HG03025 (cell line): ENCODE data around the gene MT1G.

ENCODE experiments used
- ATAC-seq: cut with Tn5 transposase; IDR thresholded peaks from one replicate; pipeline ENCODE4 v1.9.1; 2021; ENCODE audit warnings: mild to moderate bottlenecking, moderate library complexity; ENCODE audit not compliant: unreplicated experiment, low FRiP score

The MT1G gene

DNA sequence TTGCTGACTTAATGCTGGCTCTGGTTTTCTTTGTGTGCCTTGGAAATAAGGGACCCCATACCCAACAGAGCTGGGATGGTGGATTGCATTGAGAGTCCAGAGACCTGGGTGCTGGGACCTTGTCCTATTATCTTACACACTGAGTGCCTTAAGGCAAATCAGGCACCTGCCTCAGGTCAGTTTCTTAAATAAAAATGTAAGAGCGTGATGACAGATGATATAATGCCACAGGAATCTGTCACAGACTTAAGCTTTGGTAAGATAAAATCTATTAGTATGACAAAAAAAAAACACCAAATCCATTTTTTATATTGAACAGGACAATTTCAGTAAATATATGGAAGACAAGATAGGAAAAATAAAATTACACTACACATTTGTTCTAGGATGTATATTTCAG, 27.8 kb downstream of the MT1G start:
- no peak for ATAC-seq

GRCh38 chr16:56639045-56639444, 28.8 kb downstream of the MT1G start:
- ATAC-seq = no peak

GRCh38 chr16:56637814-56638750, 29.8 kb downstream of the MT1G start, which contains the start of gene MT1A:
TSS of gene MT1A (plus strand) at chr16:56638666. CDS start at chr16:56638739, 73 bp downstream.
- ATAC-seq = no peak

- ATAC-seq = no peak
These were observed 31.1 kb downstream of the MT1G start for GRCh38 chr16:56636616-56637413.

DNA sequence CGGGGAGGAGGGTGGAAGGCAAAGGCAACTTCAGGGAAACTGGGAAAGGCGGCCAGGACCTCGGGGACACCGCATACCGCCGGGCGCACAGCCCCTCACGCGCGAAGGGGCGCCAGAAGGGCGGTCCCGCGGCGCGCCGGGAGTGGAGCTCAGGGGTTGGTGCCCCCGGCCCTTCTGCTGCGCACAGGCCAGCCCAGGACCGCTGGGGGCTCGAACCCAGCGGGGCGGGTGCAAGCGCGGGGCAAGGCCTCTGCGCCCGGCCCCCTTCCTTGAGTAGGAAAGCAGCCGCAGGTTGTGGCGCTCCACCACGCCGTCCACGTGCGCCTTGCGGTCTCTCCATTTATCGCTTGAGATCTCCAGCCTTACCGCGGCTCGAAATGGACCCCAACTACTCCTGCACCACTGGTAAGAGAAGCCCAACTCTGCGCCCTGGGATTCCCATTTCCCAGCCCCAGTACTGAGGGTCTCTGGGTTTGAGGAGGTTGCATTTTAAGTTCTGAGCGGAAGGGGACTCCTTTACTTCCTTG, 32.4 kb downstream of the MT1G start:
- no peak for ATAC-seq

- no peak for ATAC-seq
These were observed 33.0 kb downstream of the MT1G start for GRCh38 chr16:56634715-56635440.

DNA sequence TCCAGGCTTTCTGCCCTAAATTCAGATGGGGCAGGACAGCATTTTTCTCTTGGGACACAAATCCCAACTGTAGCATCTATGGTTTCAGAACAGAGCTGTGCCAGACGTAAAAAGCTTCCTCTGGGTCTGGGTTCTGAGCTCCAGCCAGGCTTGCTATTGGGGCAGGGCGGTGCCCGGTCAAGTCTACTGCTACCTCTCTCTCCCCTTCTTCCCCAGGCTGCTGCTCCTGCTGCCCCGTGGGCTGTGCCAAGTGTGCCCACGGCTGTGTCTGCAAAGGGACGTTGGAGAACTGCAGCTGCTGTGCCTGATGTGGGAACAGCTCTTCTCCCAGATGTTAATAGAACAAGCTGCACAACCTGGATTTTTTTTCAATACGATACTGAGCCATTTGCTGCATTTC, 34.3 kb downstream of the MT1G start:
- ATAC-seq = no peak

DNA sequence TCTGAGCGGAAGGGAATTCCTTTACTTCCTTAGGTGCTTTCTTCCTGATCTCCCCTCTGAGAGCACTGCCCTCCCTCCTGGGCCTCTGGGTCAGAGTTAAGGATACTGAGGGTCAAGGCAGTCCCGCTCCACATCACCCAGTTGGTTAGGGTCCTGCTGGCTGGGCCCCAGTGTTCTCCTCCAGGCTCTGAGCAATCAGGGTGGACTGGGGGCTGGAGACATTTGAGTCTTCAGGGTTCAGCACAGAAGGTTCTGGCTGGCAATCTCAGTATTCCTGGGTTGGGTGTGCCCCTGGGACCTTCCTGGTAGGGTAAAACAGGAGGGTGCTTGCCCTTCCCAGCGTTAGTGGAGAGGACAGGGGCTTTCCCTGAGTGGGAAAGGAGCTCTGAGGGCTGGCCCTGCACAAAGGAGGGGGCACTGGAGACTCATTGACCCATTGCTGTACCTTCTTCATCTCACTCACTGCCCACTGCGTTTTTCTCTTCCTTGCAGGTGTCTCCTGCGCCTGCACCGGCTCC, 35.0 kb downstream of the MT1G start:
- no peak for ATAC-seq

DNA sequence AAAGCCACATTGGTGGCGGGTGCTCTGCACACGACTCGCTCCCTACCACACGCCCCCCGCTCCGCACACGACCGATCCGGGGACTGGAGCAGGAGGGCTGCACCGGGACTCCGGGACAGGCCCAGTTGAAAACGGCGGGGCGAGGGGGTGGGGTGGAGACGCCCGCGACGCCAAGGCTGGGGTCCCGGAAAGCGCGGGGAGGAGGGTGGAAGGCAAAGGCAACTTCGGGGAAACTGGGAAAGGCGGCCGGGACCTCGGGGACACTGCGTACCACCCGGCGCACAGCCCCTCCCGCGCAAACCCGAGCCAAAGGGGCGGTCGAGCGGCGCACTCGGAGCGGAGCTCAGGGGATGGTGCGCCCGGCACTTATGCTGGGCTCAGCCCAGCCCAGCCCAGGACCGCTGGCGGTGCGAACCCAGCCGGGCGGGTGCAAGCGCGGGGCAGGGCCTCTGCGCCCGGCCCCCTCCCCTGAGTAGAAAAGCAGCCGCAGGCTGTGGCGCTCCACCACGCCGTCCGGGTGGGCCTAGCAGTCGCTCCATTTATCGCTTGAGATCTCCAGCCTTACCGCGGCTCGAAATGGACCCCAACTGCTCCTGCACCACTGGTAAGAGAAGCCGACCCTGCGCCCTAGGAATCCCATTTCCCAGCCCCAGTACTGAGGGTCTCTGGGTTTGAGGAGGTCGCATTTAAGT, 35.6 kb downstream of the MT1G start, which contains the start of gene MT1M:
MT1M (plus strand) TSS at position 504 of the 692 bp plus-strand sequence; CDS start at position 577, 73 bp downstream.
- ATAC-seq = no peak

GRCh38 chr16:56631832-56632155, 36.1 kb downstream of the MT1G start:
- ATAC-seq = no peak

- ATAC-seq = no peak
These were observed 36.7 kb downstream of the MT1G start for GRCh38 chr16:56631197-56631596.

DNA sequence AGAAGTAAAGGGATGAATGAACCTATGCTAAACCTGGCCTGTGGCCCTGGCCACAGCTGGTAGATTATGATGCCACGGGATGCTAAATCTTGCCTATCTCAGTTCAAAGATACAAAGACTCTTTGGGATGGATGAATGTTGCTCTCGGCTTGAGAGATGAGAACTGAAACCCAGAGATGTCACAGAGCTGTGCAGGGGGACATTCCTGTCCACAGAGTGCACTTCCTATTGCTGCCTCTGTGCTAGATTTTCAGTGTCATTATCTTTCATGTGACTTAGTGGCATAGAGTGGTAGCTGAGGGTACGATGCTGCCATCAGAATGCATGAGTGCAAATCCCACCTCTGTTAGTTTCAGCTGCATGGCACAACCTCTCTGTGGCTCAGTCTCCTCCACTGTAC, 37.7 kb downstream of the MT1G start:
- ATAC-seq = no peak

GRCh38 chr16:56629531-56629930, 38.3 kb downstream of the MT1G start:
- ATAC-seq = no peak

- ATAC-seq = no peak
These were observed 39.1 kb downstream of the MT1G start for GRCh38 chr16:56628486-56629350.

- ATAC-seq = no peak
These were observed 41.2 kb downstream of the MT1G start for GRCh38 chr16:56626685-56627084.

DNA sequence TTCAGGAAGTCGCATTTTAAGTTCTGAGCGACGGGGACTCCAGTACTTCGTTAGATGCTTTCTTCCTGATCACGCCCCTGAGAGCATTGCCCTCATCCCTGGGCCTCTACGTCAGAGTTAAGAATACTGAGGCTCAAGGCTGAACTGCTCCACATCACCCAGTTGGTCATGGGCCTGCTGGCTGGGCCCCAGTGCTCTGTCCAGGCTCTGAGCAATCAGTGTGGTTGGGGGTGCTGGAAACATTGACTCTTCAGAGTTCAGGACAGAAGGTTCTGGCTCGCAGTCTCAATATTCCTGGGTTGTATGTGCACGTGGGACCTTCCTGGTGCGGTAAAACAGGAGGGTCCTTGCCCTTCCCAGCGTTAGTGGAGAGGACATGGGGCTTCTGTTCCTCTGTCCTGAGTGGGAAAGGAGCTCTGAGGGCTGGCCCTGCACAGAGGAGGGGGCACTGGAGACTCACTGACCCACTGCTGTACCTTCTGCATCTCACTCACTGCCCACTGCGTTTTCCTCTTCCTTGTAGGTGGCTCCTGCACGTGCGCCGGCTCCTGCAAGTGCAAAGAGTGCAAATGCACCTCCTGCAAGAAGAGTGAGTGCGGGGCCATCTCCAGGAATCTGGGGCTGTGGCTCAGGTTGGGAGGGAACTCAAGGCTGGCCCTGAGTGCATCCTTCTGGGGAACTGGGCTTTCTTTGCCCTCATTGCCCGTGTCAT, 41.8 kb downstream of the MT1G start:
- no peak for ATAC-seq

GRCh38 chr16:56625140-56625942, 42.5 kb downstream of the MT1G start, which contains the start of gene MT1E:
TSS of gene MT1E (plus strand) at chr16:56625781. CDS start at chr16:56625852, 71 bp downstream.
- ATAC-seq = no peak
